DND-41 (cell line): ENCODE results near the gene MYH6.

Source experiments
- CTCF ChIP-seq: IDR thresholded peaks from 2 replicates; pipeline ENCODE4 v1.5.1; 2012; ENCODE audit warnings: borderline replicate concordance, low read length, moderate library complexity, mild to moderate bottlenecking; ENCODE audit not compliant: poor library complexity, severe bottlenecking; ENCODE audit errors: extremely low read depth
- EZH2 ChIP-seq: IDR thresholded peaks from 3 replicates; pipeline ENCODE4 v1.6.1; 2012; ENCODE audit warnings: borderline replicate concordance, low read depth, mild to moderate bottlenecking, moderate library complexity, low read length, inconsistent platforms; ENCODE audit not compliant: severe bottlenecking

- no peak for TF ChIP-seq CTCF
- no peak for TF ChIP-seq EZH2
Observed at GRCh38 chr14:23375527-23376251, 32.4 kb downstream of the MYH6 start.
